Loucy (cell line): Measurements from ENCODE around the gene GLRA1.

Experiments used
- H2AFZ ChIP-seq: fragments of 200-600 bp; sonication (generic); 2 replicates; pipeline ENCODE4 v1.6.0; 2016; ENCODE audit warnings: antibody characterized with exemption, mild to moderate bottlenecking, low read length, moderate library complexity
- H3F3A ChIP-seq: fragments of 200-600 bp; 2 replicates; pipeline ENCODE4 v1.6.0; 2016; ENCODE audit warnings: antibody characterized with exemption, low read depth, mild to moderate bottlenecking
- H3K27me3 ChIP-seq: fragments of 200-600 bp; sonication (generic); 2 replicates; pipeline ENCODE4 v1.6.1; 2014; ENCODE audit warnings: low read length, mild to moderate bottlenecking; ENCODE audit not compliant: insufficient read depth, poor library complexity, severe bottlenecking
- H3K36me3 ChIP-seq: fragments of 200-600 bp; sonication (generic); 2 replicates; pipeline ENCODE4 v1.6.1; 2016; ENCODE audit warnings: low read length; ENCODE audit not compliant: insufficient read depth
- H3K4me1 ChIP-seq: fragments of 200-600 bp; sonication (generic); 2 replicates; pipeline ENCODE4 v1.5.1; 2014; ENCODE audit warnings: low read length, mild to moderate bottlenecking; ENCODE audit not compliant: insufficient read depth, poor library complexity, severe bottlenecking
- H3K4me2 ChIP-seq: fragments of 200-600 bp; sonication (generic); 2 replicates; pipeline ENCODE4 v1.6.0; 2014; ENCODE audit warnings: antibody characterized with exemption, low read length, low read depth, mild to moderate bottlenecking; ENCODE audit not compliant: poor library complexity, severe bottlenecking
- H3K4me3 ChIP-seq: fragments of 200-600 bp; sonication (generic); 2 replicates; pipeline ENCODE4 v1.5.1; 2014; ENCODE audit warnings: low read length, mild to moderate bottlenecking, mixed read lengths; ENCODE audit not compliant: poor library complexity, severe bottlenecking
- H3K79me2 ChIP-seq: fragments of 200-600 bp; sonication (generic); 2 replicates; pipeline ENCODE4 v1.6.1; 2014; ENCODE audit warnings: low read length; ENCODE audit not compliant: insufficient read depth
- H3K9ac ChIP-seq: fragments of 200-600 bp; sonication (generic); 2 replicates; pipeline ENCODE4 v1.6.0; 2014; ENCODE audit warnings: mild to moderate bottlenecking, low read depth, low read length, moderate library complexity; ENCODE audit not compliant: poor library complexity, severe bottlenecking
- H3K9me2 ChIP-seq: fragments of 200-600 bp; sonication (generic); replicated peaks from 2 replicates; pipeline ENCODE4 v1.6.1; 2016; ENCODE audit warnings: low read depth, low read length, mixed read lengths
- H3K9me3 ChIP-seq: fragments of 200-600 bp; sonication (generic); 2 replicates; pipeline ENCODE4 v1.6.1; 2014; ENCODE audit warnings: mild to moderate bottlenecking, antibody characterized with exemption, low read length, low read depth; ENCODE audit not compliant: insufficient read depth
- H4K20me1 ChIP-seq: fragments of 200-600 bp; sonication (generic); 2 replicates; pipeline ENCODE4 v1.6.0; 2014; ENCODE audit warnings: antibody characterized with exemption, low read length, mild to moderate bottlenecking; ENCODE audit not compliant: insufficient read depth, poor library complexity, severe bottlenecking
- EZH2phosphoT487 ChIP-seq: fragments of 200-600 bp; IDR thresholded peaks from 2 replicates; pipeline ENCODE4 v1.6.1; 2018; ENCODE audit warnings: antibody characterized with exemption, mild to moderate bottlenecking, moderate library complexity, borderline replicate concordance
- TF ChIP-seq, protein P1 (sequence below): fragments of 200-600 bp; sonication (generic); conservative IDR thresholded peaks from 2 replicates; pipeline ENCODE4 v1.5.1; 2014; ENCODE audit warnings: mild to moderate bottlenecking, antibody characterized with exemption, low read length

Gene GLRA1

DNA sequence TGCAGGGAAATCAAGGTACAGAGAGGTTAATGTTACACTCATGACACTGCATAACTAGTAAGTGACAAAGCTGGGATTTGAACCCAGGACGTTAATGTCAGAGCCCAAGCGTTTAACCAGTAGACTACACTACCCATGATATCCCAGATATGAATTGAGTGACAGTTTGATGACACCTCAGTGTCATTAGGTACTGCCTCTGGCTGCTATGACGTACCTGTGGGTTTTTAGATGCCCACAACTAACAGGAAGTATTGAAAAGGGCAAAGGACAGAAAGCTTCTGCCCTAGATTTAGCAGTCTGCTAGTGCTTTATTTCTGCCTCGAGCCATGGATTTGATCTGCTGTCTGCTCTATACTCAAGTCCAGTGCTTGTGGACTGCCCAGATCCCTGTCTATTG lies 56.2 kb downstream of the GLRA1 start:
- Histone ChIP-seq H3K79me2 (no peaks in the 10 kb centered on the region), H3K36me3 (no peaks in the 10 kb centered on the region), H3K9me2 (no peaks in the 10 kb centered on the region), H3K4me2 (no peak overlapping the region), H3F3A (no peaks in the 10 kb centered on the region), H2AFZ (no peak overlapping the region), H3K9me3 (no peaks in the 10 kb centered on the region), H3K27me3 (no peaks in the 10 kb centered on the region), H3K4me1 (no peaks in the 10 kb centered on the region), H3K9ac (no peak overlapping the region), H3K4me3 (no peak overlapping the region), H4K20me1 (no peaks in the 10 kb centered on the region)
- TF ChIP-seq, protein P1, sequence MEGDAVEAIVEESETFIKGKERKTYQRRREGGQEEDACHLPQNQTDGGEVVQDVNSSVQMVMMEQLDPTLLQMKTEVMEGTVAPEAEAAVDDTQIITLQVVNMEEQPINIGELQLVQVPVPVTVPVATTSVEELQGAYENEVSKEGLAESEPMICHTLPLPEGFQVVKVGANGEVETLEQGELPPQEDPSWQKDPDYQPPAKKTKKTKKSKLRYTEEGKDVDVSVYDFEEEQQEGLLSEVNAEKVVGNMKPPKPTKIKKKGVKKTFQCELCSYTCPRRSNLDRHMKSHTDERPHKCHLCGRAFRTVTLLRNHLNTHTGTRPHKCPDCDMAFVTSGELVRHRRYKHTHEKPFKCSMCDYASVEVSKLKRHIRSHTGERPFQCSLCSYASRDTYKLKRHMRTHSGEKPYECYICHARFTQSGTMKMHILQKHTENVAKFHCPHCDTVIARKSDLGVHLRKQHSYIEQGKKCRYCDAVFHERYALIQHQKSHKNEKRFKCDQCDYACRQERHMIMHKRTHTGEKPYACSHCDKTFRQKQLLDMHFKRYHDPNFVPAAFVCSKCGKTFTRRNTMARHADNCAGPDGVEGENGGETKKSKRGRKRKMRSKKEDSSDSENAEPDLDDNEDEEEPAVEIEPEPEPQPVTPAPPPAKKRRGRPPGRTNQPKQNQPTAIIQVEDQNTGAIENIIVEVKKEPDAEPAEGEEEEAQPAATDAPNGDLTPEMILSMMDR: no peak
- no peak for TF ChIP-seq EZH2phosphoT487

GRCh38 chr5:151864061-151864748 lies 60.4 kb downstream of the GLRA1 start:
- Histone ChIP-seq H3F3A (no peaks in the 10 kb centered on the region), H3K4me2 (no peak overlapping the region), H3K4me1 (no peaks in the 10 kb centered on the region), H4K20me1 (no peaks in the 10 kb centered on the region), H3K36me3 (no peaks in the 10 kb centered on the region), H3K27me3 (no peaks in the 10 kb centered on the region), H3K9ac (no peak overlapping the region), H3K9me2 (no peaks in the 10 kb centered on the region), H3K4me3 (no peak overlapping the region), H2AFZ (no peak overlapping the region), H3K79me2 (no peaks in the 10 kb centered on the region), H3K9me3 (no peaks in the 10 kb centered on the region)
- no peak for TF ChIP-seq EZH2phosphoT487
- TF ChIP-seq, protein P1: no peak

DNA sequence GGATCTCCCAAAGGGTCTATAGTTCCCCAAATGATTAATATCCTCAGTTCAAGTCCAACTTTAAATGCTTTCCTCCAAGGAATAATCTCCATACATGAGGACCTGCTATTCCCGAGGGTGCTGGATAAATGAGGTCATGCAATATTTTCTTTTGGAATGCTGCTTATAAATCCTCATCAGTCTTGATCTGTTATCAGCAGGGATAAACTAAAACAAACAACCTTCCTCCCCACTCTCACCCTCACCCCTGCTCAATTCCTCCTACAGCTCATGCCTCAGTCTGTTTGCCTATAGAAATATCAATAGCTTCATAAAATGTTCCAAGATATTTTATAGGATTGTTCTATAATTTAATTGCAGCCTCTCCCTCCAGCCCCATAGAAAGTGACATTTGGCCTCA lies 61.1 kb downstream of the GLRA1 start:
- Histone ChIP-seq H3K27me3 (no peaks in the 10 kb centered on the region), H3K9me3 (no peaks in the 10 kb centered on the region), H3K36me3 (no peaks in the 10 kb centered on the region), H3K4me2 (no peak overlapping the region), H3K9ac (no peak overlapping the region), H3F3A (no peaks in the 10 kb centered on the region), H2AFZ (no peak overlapping the region), H3K79me2 (no peaks in the 10 kb centered on the region), H3K4me3 (no peak overlapping the region), H4K20me1 (no peaks in the 10 kb centered on the region), H3K4me1 (no peaks in the 10 kb centered on the region), H3K9me2 (no peaks in the 10 kb centered on the region)
- TF ChIP-seq EZH2phosphoT487: no peak
- TF ChIP-seq, protein P1: no peak
